Endothelial cell of umbilical vein (primary cell): ENCODE measurements around the gene DOCK6. TPM values are rescaled to one million over a fixed set of nuclear protein-coding genes. Genes with fewer than 3 reads are reported as not detected.

Experiments used
- BruUV-seq: library from RNA; stranded (reverse); fragments of 400-500 nt; replicated peaks from 2 replicates; lab custom pipeline; 2021; lab: Mats Ljungman, UMichigan
- CTCF ChIA-PET: fragments of 300-600, 350-600 bp; sonication (Branson Sonifier 250); formaldehyde crosslinking; loops from one replicate; lab custom pipeline; 2021; ENCODE audit warnings: antibody characterized with exemption, inconsistent platforms; lab: Charles Lee
- POLR2A ChIA-PET: fragments of 300-600, 350-600 bp; sonication (Branson Sonifier 250); formaldehyde crosslinking; loops from one replicate; lab custom pipeline; 2021; ENCODE audit warnings: antibody characterized with exemption, inconsistent platforms; lab: Charles Lee
- DNase-seq: peaks from one replicate; pipeline ENCODE4 v3.0.0-alpha.2; 2011; ENCODE audit warnings: low read depth, low spot score
- FAIRE-seq: peaks from 2 replicates; lab custom pipeline; 2011; peaks lifted over from hg19 to GRCh38; lab: Jason Lieb, UNC
- H2AFZ ChIP-seq: 2 replicates; pipeline ENCODE4 v1.6.0; 2012; ENCODE audit warnings: low read depth, low read length, control low read depth, inconsistent platforms
- H3K27ac ChIP-seq: 2 replicates; pipeline ENCODE4 v1.5.1; 2011; ENCODE audit warnings: low read depth, mild to moderate bottlenecking, control low read depth, low read length, moderate library complexity; ENCODE audit not compliant: insufficient read depth
- H3K27me3 ChIP-seq, 2 experiments: 2 replicates each; pipeline versions ENCODE4 v1.6.0 to v1.6.1; 2011; ENCODE audit warnings: low read length in 2 of 2, mixed read lengths in 1 of 2; ENCODE audit not compliant: control insufficient read depth in 2 of 2, insufficient read depth in 2 of 2
- H3K36me3 ChIP-seq, 2 experiments: 2 replicates in 1 of 2; 3 replicates in 1 of 2; pipeline ENCODE4 v1.5.1; 2011; ENCODE audit warnings: low read length in 2 of 2, mild to moderate bottlenecking in 1 of 2, moderate library complexity in 1 of 2; ENCODE audit not compliant: control insufficient read depth in 2 of 2, insufficient read depth in 2 of 2; ENCODE audit errors: extremely low read depth in 1 of 2
- H3K4me1 ChIP-seq: 3 replicates; pipeline ENCODE4 v1.5.1; 2011; ENCODE audit warnings: mild to moderate bottlenecking, low read length; ENCODE audit not compliant: control insufficient read depth, insufficient read depth; ENCODE audit errors: extremely low read depth
- H3K4me2 ChIP-seq: 2 replicates; pipeline ENCODE4 v1.6.1; 2011; ENCODE audit warnings: low read length, control low read depth, mixed read lengths; ENCODE audit not compliant: insufficient read depth
- H3K4me3 ChIP-seq, 3 experiments: fragments of 200-600 bp in 1 of 3; sonication (generic), shearing (Covaris generic) in 1 of 3; replicated peaks in 1 of 3; 2 replicates each; pipeline ENCODE4 v1.5.1; 2011 to 2016; ENCODE audit warnings: control low read depth in 3 of 3, low read length in 3 of 3, mild to moderate bottlenecking in 2 of 3, inconsistent platforms in 1 of 3, low read depth in 1 of 3, moderate library complexity in 1 of 3; ENCODE audit not compliant: insufficient read depth in 1 of 3
- H3K79me2 ChIP-seq: 2 replicates; pipeline ENCODE4 v1.6.0; 2012; ENCODE audit warnings: low read length, inconsistent platforms; ENCODE audit not compliant: control insufficient read depth, insufficient read depth
- H3K9ac ChIP-seq: replicated peaks from 2 replicates; pipeline ENCODE3; 2011; ENCODE audit warnings: low read length, control low read depth; ENCODE audit not compliant: insufficient read depth; ENCODE audit errors: extremely low read depth
- H3K9me1 ChIP-seq: replicated peaks from 3 replicates; pipeline ENCODE4 v1.6.0; 2011; ENCODE audit warnings: mild to moderate bottlenecking, low read length; ENCODE audit not compliant: control insufficient read depth, insufficient read depth; ENCODE audit errors: extremely low read depth
- H3K9me3 ChIP-seq: replicated peaks from 2 replicates; pipeline ENCODE4 v1.5.1; 2012; ENCODE audit warnings: low read length, inconsistent platforms; ENCODE audit not compliant: control insufficient read depth, insufficient read depth
- H4K20me1 ChIP-seq: replicated peaks from 2 replicates; pipeline ENCODE3; 2011; ENCODE audit warnings: mild to moderate bottlenecking, low read length; ENCODE audit not compliant: control insufficient read depth, insufficient read depth; ENCODE audit errors: extremely low read depth
- CTCF ChIP-seq, 2 donors: IDR thresholded peaks; 1 replicate in 1 of 2; 2 replicates in 1 of 2; pipeline ENCODE4 v1.5.1; 2011; ENCODE audit warnings: low read length in 2 of 2, mild to moderate bottlenecking in 2 of 2, moderate library complexity in 2 of 2, control low read depth in 1 of 2, inconsistent platforms in 1 of 2, low read depth in 1 of 2; ENCODE audit not compliant: insufficient read depth in 1 of 2; ENCODE audit errors: extremely low read depth in 1 of 2
- EZH2 ChIP-seq: IDR thresholded peaks from 2 replicates; pipeline ENCODE4 v1.6.1; 2012; ENCODE audit warnings: borderline replicate concordance, low read depth, mild to moderate bottlenecking, moderate library complexity, low read length, inconsistent platforms; ENCODE audit not compliant: severe bottlenecking
- FOS ChIP-seq: IDR thresholded peaks from 2 replicates; pipeline ENCODE4 v1.6.1; 2011; ENCODE audit warnings: mild to moderate bottlenecking, low read length, moderate library complexity, borderline replicate concordance; ENCODE audit not compliant: insufficient read depth
- GATA2 ChIP-seq: IDR thresholded peaks from 2 replicates; pipeline ENCODE4 v1.7.0; 2011; ENCODE audit warnings: low read depth, mild to moderate bottlenecking, moderate library complexity, mixed read lengths, low read length; ENCODE audit not compliant: insufficient read length, insufficient read depth
- JUN ChIP-seq: IDR thresholded peaks from 2 replicates; pipeline ENCODE4 v1.6.1; 2011; ENCODE audit warnings: borderline replicate concordance, low read depth; ENCODE audit not compliant: insufficient read length, insufficient read depth
- MYC ChIP-seq: IDR thresholded peaks from one replicate; pipeline ENCODE4 v1.6.1; 2011; ENCODE audit warnings: mild to moderate bottlenecking, low read depth, low read length
- POLR2A ChIP-seq: IDR thresholded peaks from 2 replicates; pipeline ENCODE4 v1.6.1; 2012; ENCODE audit warnings: low read depth, mild to moderate bottlenecking, control low read depth, low read length
- POLR2AphosphoS5 ChIP-seq: IDR thresholded peaks from 2 replicates; pipeline ENCODE4 v1.6.1; 2012; ENCODE audit warnings: low read depth, mild to moderate bottlenecking, control low read depth, low read length, moderate library complexity; ENCODE audit not compliant: insufficient read depth
- dilution Hi-C: fragments of 300-500 bp; cut with MboI; formaldehyde crosslinking; loops from one replicate; pipeline ENCODE4 v1.15.0; 2019; ENCODE audit warnings: low sequenced_read_pairs; ENCODE audit not compliant: extremely low pct_ligation_motif_present
- intact Hi-C: fragments of 100-400 bp; cut with micrococcal nuclease; formaldehyde crosslinking; loops from one replicate; pipeline ENCODE4 v1.10.0; 2022
- polyA plus RNA-seq, 4 experiments: library from polyadenylated mRNA; depleted of rRNA in 3 of 4; stranded (reverse) in 3 of 4; unstranded in 1 of 4; fragments of >200 nt; gene quantifications; 2 replicates each; pipeline versions ENCODE4 v1.2.1 to v1.2.3, GENCODE V29; 2011 to 2012; ENCODE audit warnings: missing spikeins in 1 of 4
- total RNA-seq: library from RNA; stranded (reverse); gene quantifications from 2 replicates; pipeline ENCODE4 v1.2.3, GENCODE V29; 2021
- TF ChIP-seq, protein P1 (sequence below): IDR thresholded peaks from 2 replicates; pipeline ENCODE4 v1.6.1; 2011; ENCODE audit not compliant: insufficient read depth, insufficient read length

Gene DOCK6
- total and polyA plus RNA-seq, 2 donors (not counting 3 experiments of a cell fraction or from before 2014, with no cell fraction given), result 126 to 334 TPM

DNA sequence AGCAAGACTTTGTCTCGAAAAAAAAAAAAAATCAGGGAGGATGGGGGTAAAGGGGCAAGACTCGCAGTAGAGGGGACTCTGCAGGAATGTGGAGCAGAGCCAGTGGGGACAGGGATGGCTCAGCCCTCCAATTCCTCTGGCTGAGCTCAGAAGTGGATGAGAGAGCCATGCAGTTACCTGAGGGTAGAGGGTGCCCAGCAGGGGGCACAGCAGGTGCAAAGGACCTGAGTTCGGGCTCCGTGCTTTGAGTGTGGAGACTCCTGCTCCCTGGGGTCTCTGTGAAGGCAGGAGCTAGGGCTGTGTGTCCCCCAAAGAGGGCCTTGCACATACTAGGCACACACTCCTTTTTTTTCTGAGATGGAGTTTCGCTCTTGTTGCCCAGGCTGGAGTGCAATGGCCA is 7.7 kb downstream of the DOCK6 start:
- no TSS peak for BruUV-seq
- dilution Hi-C loops, result no loop called here
- CTCF ChIA-PET, result interaction anchor here (1.1 to 2.9 kb wide), 4 partner anchors 10 to 40 kb away, joined by 3 to 25 read pairs (median 4); no protein-coding TSS in a partner anchor

More for the DNA sequence above, 7.7 kb downstream of the DOCK6 start:
- POLR2A ChIA-PET, result interaction anchor here (0.5 kb wide), 1 partner anchor 419 kb away, joined by 3 read pairs; the partner anchor contains the start of gene TMED1
- intact Hi-C loops, result no loop called here
- DNase-seq (no peak), FAIRE-seq (no peak)
- TF ChIP-seq, protein P1, sequence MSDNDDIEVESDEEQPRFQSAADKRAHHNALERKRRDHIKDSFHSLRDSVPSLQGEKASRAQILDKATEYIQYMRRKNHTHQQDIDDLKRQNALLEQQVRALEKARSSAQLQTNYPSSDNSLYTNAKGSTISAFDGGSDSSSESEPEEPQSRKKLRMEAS, result no peak
- no peak for TF ChIP-seq MYC
- no peak for TF ChIP-seq GATA2
- TF ChIP-seq EZH2, result no peak
- no peak for TF ChIP-seq JUN
- no peak for TF ChIP-seq POLR2AphosphoS5
- no peak for TF ChIP-seq POLR2A
- TF ChIP-seq CTCF (IDR thresholded peaks at IDR 0.05; ENCODE audit: extremely low read depth in 1 of 2, insufficient read depth in 1 of 2, low read depth in 1 of 2, low read length in 2 of 2), result peak; percentile 11 to 29
- no peak for TF ChIP-seq FOS
- no peaks in the 10 kb centered on the region for H4K20me1 ChIP-seq
- H3K36me3 ChIP-seq, result peaks cover 10 to 20% of the 10 kb centered on the region in 2 experiments
- no peak overlapping the region for H3K9ac ChIP-seq
- H3K4me1 ChIP-seq, result peaks cover 28% of the 10 kb centered on the region
- H3K4me3 ChIP-seq, result no peak overlapping the region
- no peak overlapping the region for H3K27ac ChIP-seq
- H3K4me2 ChIP-seq, result no peak overlapping the region
- H3K9me1 ChIP-seq, result no peaks in the 10 kb centered on the region
- H3K27me3 ChIP-seq, result no peaks in the 10 kb centered on the region
- no peaks in the 10 kb centered on the region for H3K9me3 ChIP-seq
- peaks cover 38% of the 10 kb centered on the region for H3K79me2 ChIP-seq
- no peak overlapping the region for H2AFZ ChIP-seq
